A673 (cell line): ENCODE data around the gene COX20. TPM values are rescaled to one million over a fixed set of nuclear protein-coding genes. Genes with fewer than 3 reads are reported as not detected.

Experiments
- BruUV-seq: library from RNA; stranded (reverse); fragments of 400-500 nt; replicated peaks from 2 replicates; lab custom pipeline; 2021; lab: Mats Ljungman, UMichigan
- CTCF ChIA-PET: fragments of 300-600 bp; sonication (Branson Sonifier 250); formaldehyde crosslinking; loops from one replicate; lab custom pipeline; 2022; ENCODE audit warnings: antibody characterized with exemption; lab: Charles Lee
- POLR2A ChIA-PET: fragments of 300-600 bp; sonication (Branson Sonifier 250); formaldehyde crosslinking; loops from one replicate; lab custom pipeline; 2022; ENCODE audit warnings: antibody characterized with exemption; ENCODE audit not compliant: low non-redundant PET; lab: Charles Lee
- DNase-seq: peaks from one replicate; pipeline ENCODE4 v3.0.0-alpha.2; 2015; ENCODE audit warnings: low spot score
- H3K27ac ChIP-seq: fragments of 200-600 bp; sonication (generic); 2 replicates; pipeline ENCODE4 v1.5.1; 2016; ENCODE audit warnings: mixed run types, low read depth, mild to moderate bottlenecking, mixed read lengths, antibody characterized with exemption, low read length; ENCODE audit not compliant: poor library complexity, severe bottlenecking
- H3K27me3 ChIP-seq: fragments of 200-600 bp; sonication (generic); replicated peaks from 2 replicates; pipeline ENCODE4 v1.6.1; 2017; ENCODE audit warnings: mixed run types, low read depth, mild to moderate bottlenecking, mixed read lengths, antibody characterized with exemption, low read length; ENCODE audit not compliant: insufficient read depth, poor library complexity
- H3K36me3 ChIP-seq: fragments of 200-600 bp; sonication (generic); 2 replicates; pipeline ENCODE4 v1.6.1; 2016; ENCODE audit warnings: mixed run types, mild to moderate bottlenecking, mixed read lengths, antibody characterized with exemption, low read length; ENCODE audit not compliant: insufficient read depth, poor library complexity, severe bottlenecking
- H3K4me1 ChIP-seq: fragments of 200-600 bp; sonication (generic); 2 replicates; pipeline ENCODE4 v1.6.1; 2017; ENCODE audit warnings: mixed run types, mild to moderate bottlenecking, mixed read lengths, antibody characterized with exemption, low read length; ENCODE audit not compliant: insufficient read depth, poor library complexity, severe bottlenecking
- H3K4me3 ChIP-seq: fragments of 200-600 bp; sonication (generic); 2 replicates; pipeline ENCODE4 v1.5.1; 2016; ENCODE audit warnings: low read depth, mixed run types, mild to moderate bottlenecking, mixed read lengths, low read length; ENCODE audit not compliant: poor library complexity, severe bottlenecking
- H3K9me3 ChIP-seq: fragments of 200-600 bp; sonication (generic); 2 replicates; pipeline ENCODE4 v1.6.1; 2016; ENCODE audit warnings: mixed run types, low read depth, mild to moderate bottlenecking, mixed read lengths, antibody characterized with exemption, low read length; ENCODE audit not compliant: poor library complexity, severe bottlenecking
- EZH2 ChIP-seq: fragments of 200-600 bp; sonication (generic); IDR thresholded peaks from 2 replicates; pipeline ENCODE4 v1.6.1; 2017; ENCODE audit warnings: borderline replicate concordance, low read depth, mild to moderate bottlenecking, mixed read lengths, antibody characterized with exemption, low read length; ENCODE audit not compliant: poor library complexity, severe bottlenecking
- intact Hi-C: fragments of 100-400 bp; cut with micrococcal nuclease; formaldehyde crosslinking; loops from one replicate; pipeline ENCODE4 v1.10.0; 2022; ENCODE audit not compliant: unreplicated experiment
- total RNA-seq: library from RNA; stranded (reverse); gene quantifications from 2 replicates; pipeline ENCODE4 v1.2.3, GENCODE V29; 2021
- TF ChIP-seq, protein P1 (sequence below): fragments of 300-800, 200-600 bp; sonication (generic); conservative IDR thresholded peaks from 2 replicates; pipeline ENCODE4 v1.5.1; 2017; ENCODE audit warnings: low read depth, mild to moderate bottlenecking, antibody characterized with exemption, low read length, moderate library complexity, mixed read lengths

The COX20 gene
- total RNA-seq, 1 experiment from 2014 or later: 59.0 TPM

DNA sequence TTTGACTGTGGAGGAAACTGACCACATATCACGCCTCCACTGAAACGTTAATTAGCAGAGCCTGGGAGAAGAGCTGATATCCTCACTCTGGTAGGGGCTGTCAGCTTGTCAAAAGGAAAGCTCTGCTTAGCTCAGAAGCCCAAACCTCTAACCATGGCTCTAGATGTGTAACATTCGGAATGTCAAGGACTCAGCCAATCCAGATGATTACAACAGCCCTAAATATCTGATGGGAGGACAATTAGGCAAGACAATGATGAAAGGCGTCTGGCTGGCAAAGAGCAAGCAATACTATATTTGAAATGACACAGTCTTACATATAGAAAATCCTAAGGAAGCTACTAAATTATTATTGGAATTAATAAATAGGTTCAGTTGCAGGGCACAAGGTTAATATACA, 45.7 kb upstream of the COX20 start:
- TF ChIP-seq, protein P1, sequence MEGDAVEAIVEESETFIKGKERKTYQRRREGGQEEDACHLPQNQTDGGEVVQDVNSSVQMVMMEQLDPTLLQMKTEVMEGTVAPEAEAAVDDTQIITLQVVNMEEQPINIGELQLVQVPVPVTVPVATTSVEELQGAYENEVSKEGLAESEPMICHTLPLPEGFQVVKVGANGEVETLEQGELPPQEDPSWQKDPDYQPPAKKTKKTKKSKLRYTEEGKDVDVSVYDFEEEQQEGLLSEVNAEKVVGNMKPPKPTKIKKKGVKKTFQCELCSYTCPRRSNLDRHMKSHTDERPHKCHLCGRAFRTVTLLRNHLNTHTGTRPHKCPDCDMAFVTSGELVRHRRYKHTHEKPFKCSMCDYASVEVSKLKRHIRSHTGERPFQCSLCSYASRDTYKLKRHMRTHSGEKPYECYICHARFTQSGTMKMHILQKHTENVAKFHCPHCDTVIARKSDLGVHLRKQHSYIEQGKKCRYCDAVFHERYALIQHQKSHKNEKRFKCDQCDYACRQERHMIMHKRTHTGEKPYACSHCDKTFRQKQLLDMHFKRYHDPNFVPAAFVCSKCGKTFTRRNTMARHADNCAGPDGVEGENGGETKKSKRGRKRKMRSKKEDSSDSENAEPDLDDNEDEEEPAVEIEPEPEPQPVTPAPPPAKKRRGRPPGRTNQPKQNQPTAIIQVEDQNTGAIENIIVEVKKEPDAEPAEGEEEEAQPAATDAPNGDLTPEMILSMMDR: no peak
- TF ChIP-seq EZH2: no peak
- Histone ChIP-seq H3K36me3 (no peaks in the 10 kb centered on the region), H3K4me1 (no peaks in the 10 kb centered on the region), H3K27me3 (no peaks in the 10 kb centered on the region), H3K9me3 (no peaks in the 10 kb centered on the region), H3K4me3 (no peak overlapping the region), H3K27ac (no peak overlapping the region)
- POLR2A ChIA-PET: interaction anchor here (0.7 kb wide), 1 partner anchor 55 kb away, joined by 4 read pairs; no protein-coding TSS in a partner anchor
- BruUV-seq: no TSS peak
- CTCF ChIA-PET: no interaction called here
- no peak for DNase-seq
- intact Hi-C loops: no loop called here

DNA sequence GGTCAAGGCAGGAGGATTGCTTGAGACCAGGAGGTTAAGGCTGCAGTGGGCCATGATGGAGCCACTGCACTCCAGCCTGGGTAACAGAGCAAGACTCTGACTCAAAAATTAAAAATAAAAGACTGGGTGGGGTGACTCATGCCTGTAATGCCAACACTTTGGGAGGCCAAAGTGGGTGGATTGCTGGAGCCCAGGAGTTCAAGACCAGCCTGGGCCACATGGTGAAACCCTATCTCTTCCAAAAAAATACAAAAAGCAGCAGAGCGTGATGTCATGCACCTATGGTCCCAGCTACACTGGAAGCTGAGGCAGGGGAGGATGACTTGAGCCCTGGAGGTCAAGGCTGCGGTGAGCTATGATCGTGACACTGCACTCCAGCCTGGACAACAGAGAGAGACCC, 44.4 kb upstream of the COX20 start:
- Histone ChIP-seq H3K4me1 (no peaks in the 10 kb centered on the region), H3K36me3 (no peaks in the 10 kb centered on the region), H3K27ac (no peak overlapping the region), H3K9me3 (no peaks in the 10 kb centered on the region), H3K27me3 (no peaks in the 10 kb centered on the region), H3K4me3 (no peak overlapping the region)
- TF ChIP-seq EZH2: no peak
- TF ChIP-seq, protein P1: no peak
- no peak for DNase-seq
- intact Hi-C loops: no loop called here
- CTCF ChIA-PET: no interaction called here
- no TSS peak for BruUV-seq
- POLR2A ChIA-PET: no interaction called here

DNA sequence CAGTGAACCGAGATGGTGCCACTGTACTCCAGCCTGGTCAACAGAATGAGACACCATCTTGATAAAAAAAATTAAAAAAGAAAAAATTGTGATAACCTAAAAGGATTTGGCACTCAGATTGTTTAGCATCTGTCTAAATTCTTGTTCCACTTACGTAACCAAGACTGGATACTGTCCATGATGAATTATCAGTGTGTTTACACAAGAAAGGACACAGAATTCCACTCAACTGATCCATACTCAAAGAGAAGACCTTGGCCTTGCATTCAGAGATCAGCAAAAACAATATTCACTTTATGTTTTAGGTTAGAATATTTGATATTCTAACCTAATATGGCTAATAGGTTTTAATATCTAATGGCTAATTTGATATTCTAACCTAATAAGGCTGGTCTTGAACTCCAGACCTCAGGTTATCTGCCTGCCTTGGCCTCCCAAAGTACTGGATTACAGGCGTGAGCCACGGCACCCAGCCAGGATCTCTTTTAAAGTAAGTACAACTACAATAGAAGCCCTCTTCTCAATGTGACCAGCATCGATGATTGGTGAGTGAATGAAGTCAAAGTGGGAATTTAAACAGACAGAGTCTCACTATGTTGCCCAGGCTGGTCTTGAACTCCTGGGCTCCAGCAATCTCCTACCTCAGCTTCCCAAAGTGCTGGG, 43.1 kb upstream of the COX20 start:
- H3K27me3 ChIP-seq: no peaks in the 10 kb centered on the region
- no peaks in the 10 kb centered on the region for H3K36me3 ChIP-seq
- no peak overlapping the region for H3K27ac ChIP-seq
- intact Hi-C loops: no loop called here
- H3K9me3 ChIP-seq: no peaks in the 10 kb centered on the region
- CTCF ChIA-PET: no interaction called here
- BruUV-seq: no TSS peak
- H3K4me1 ChIP-seq: no peaks in the 10 kb centered on the region
- DNase-seq: no peak
- H3K4me3 ChIP-seq: no peak overlapping the region
- TF ChIP-seq, protein P1: no peak
- TF ChIP-seq EZH2: no peak
- POLR2A ChIA-PET: no interaction called here
